DND-41 (cell line): ENCODE results near the gene SIRPA.

ENCODE experiments used
- ATAC-seq: fragments of 200-7000 bp; cut with Tn5 transposase; 3 replicates; pipeline ENCODE4 v1.9.1; 2021; ENCODE audit warnings: low read depth; ENCODE audit not compliant: insufficient read depth
- DNase-seq: peaks from one replicate; pipeline ENCODE4 v3.0.0-alpha.2; 2020
- H2AFZ ChIP-seq: 2 replicates; pipeline ENCODE4 v1.6.0; 2012; ENCODE audit warnings: low read depth, low read length
- H3K27ac ChIP-seq: 2 replicates; pipeline ENCODE4 v1.5.1; 2012; ENCODE audit warnings: low read length, inconsistent platforms
- H3K27me3 ChIP-seq: fragments of 200-600 bp; sonication (generic); 2 replicates; pipeline ENCODE4 v1.6.0; 2012; ENCODE audit warnings: low read length, mild to moderate bottlenecking, inconsistent platforms; ENCODE audit not compliant: insufficient read depth, poor library complexity
- H3K36me3 ChIP-seq: 2 replicates; pipeline ENCODE4 v1.5.1; 2012; ENCODE audit warnings: low read length, inconsistent platforms; ENCODE audit not compliant: insufficient read depth
- H3K4me1 ChIP-seq: 2 replicates; pipeline ENCODE4 v1.5.1; 2012; ENCODE audit warnings: mild to moderate bottlenecking, low read length; ENCODE audit not compliant: insufficient read depth
- H3K4me2 ChIP-seq: 2 replicates; pipeline ENCODE4 v1.6.0; 2012; ENCODE audit warnings: mild to moderate bottlenecking, moderate library complexity, low read length, inconsistent platforms; ENCODE audit not compliant: insufficient read depth
- H3K4me3 ChIP-seq, 2 experiments: fragments of 200-600 bp in 1 of 2; shearing (Covaris generic) in 1 of 2; 2 replicates each; pipeline ENCODE4 v1.5.1; 2012 to 2016; ENCODE audit warnings: inconsistent platforms in 2 of 2, low read length in 2 of 2, mild to moderate bottlenecking in 2 of 2, low read depth in 1 of 2, moderate library complexity in 1 of 2
- H3K79me2 ChIP-seq: 2 replicates; pipeline ENCODE4 v1.6.0; 2012; ENCODE audit warnings: low read length, inconsistent platforms; ENCODE audit not compliant: insufficient read depth
- H3K9ac ChIP-seq: 2 replicates; pipeline ENCODE4 v1.6.0; 2012; ENCODE audit warnings: low read depth, mild to moderate bottlenecking, inconsistent platforms, low read length, moderate library complexity
- H3K9me3 ChIP-seq: 2 replicates; pipeline ENCODE4 v1.5.1; 2012; ENCODE audit warnings: low read length, moderate library complexity, mild to moderate bottlenecking, inconsistent platforms; ENCODE audit not compliant: insufficient read depth, severe bottlenecking
- H4K20me1 ChIP-seq: 2 replicates; pipeline ENCODE4 v1.6.0; 2012; ENCODE audit warnings: low read length; ENCODE audit not compliant: insufficient read depth
- EZH2 ChIP-seq: IDR thresholded peaks from 3 replicates; pipeline ENCODE4 v1.6.1; 2012; ENCODE audit warnings: borderline replicate concordance, low read depth, mild to moderate bottlenecking, moderate library complexity, low read length, inconsistent platforms; ENCODE audit not compliant: severe bottlenecking
- TF ChIP-seq, protein P1 (sequence below): IDR thresholded peaks from 2 replicates; pipeline ENCODE4 v1.5.1; 2012; ENCODE audit warnings: borderline replicate concordance, low read length, moderate library complexity, mild to moderate bottlenecking; ENCODE audit not compliant: poor library complexity, severe bottlenecking; ENCODE audit errors: extremely low read depth

The SIRPA gene

DNA sequence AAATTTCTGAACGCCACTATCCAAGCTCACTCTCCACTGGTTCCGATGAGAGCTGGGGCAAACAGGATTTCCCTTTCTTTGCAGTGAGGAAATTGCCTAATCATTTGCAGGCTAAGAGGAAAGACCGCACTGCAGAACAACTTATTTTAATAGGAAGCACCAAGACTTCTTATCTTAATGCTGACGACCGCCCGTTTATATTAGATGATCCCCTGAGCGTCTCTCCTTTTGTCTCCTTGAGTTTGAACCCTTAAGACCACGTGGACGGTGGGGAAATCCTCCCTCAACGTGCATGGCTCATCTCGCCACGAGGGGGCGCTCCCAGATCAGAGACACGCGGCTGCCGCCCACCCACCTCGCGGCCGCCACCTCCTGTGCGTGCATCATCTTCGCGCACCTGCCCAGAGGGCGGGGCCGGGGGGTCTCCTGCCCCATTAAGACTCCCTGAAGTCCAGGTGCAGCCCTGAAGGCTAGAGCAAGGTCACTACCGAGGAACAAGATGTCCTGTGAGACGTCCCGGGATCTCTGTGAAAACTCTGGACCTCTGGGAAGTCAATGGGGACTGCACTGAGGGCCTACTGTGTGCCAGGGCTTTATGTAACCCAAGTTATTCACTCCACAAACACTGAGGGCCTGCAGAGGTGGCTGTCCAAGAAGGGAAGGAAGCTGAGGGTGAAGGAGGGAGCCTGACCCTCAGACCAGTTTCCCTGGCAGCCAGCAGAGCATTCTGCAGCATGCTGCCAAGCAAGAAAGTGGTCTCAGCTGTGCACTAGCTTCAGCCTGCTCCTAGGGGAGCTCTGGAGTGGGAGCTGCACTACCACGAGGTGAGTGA is 70.5 kb downstream of the SIRPA start:
- ATAC-seq: peak; percentile 97
- peak overlapping the region; percentile 37; the same call in 1 of the 2 replicates for H2AFZ ChIP-seq
- peaks cover 6% of the 10 kb centered on the region; the same call in 1 of the 2 replicates for H3K4me1 ChIP-seq
- H3K79me2 ChIP-seq: no peaks in the 10 kb centered on the region
- DNase-seq: peak; percentile 81
- H3K36me3 ChIP-seq: no peaks in the 10 kb centered on the region
- no peak overlapping the region for H3K27ac ChIP-seq
- no peaks in the 10 kb centered on the region for H3K9me3 ChIP-seq
- H3K9ac ChIP-seq: no peak overlapping the region
- peaks cover 10% of the 10 kb centered on the region for H4K20me1 ChIP-seq
- H3K27me3 ChIP-seq: peaks cover 23% of the 10 kb centered on the region
- no peak overlapping the region for H3K4me2 ChIP-seq
- H3K4me3 ChIP-seq: no peak overlapping the region
- TF ChIP-seq, protein P1, sequence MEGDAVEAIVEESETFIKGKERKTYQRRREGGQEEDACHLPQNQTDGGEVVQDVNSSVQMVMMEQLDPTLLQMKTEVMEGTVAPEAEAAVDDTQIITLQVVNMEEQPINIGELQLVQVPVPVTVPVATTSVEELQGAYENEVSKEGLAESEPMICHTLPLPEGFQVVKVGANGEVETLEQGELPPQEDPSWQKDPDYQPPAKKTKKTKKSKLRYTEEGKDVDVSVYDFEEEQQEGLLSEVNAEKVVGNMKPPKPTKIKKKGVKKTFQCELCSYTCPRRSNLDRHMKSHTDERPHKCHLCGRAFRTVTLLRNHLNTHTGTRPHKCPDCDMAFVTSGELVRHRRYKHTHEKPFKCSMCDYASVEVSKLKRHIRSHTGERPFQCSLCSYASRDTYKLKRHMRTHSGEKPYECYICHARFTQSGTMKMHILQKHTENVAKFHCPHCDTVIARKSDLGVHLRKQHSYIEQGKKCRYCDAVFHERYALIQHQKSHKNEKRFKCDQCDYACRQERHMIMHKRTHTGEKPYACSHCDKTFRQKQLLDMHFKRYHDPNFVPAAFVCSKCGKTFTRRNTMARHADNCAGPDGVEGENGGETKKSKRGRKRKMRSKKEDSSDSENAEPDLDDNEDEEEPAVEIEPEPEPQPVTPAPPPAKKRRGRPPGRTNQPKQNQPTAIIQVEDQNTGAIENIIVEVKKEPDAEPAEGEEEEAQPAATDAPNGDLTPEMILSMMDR: peak; percentile 98
- peak; percentile 59 for TF ChIP-seq EZH2

DNA sequence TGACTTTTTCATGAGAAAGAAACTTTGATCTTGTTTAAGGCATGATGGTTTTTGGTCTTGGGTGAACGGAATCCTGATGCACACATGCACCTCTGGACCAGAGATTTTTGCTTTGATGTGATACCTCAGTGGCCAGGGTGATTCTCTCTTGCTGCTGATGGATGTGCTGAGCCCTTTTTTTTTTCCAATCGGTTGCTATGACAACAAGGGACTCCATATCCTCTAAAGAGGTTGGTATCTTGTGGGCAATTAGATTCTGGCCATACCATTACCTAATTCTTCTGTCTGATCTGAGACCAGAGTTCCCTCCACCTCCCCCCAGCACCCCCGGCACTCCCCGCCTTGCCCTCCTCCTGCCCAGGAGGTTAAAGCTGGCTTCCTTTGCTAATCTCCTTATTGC is 73.8 kb downstream of the SIRPA start:
- no peak for DNase-seq
- Histone ChIP-seq H3K36me3 (no peaks in the 10 kb centered on the region), H3K9me3 (no peaks in the 10 kb centered on the region), H3K9ac (no peak overlapping the region), H3K27me3 (peaks cover 34% of the 10 kb centered on the region), H4K20me1 (peaks cover 10% of the 10 kb centered on the region), H3K79me2 (no peaks in the 10 kb centered on the region), H3K4me2 (no peak overlapping the region), H3K27ac (no peak overlapping the region), H3K4me1 (peaks cover 6% of the 10 kb centered on the region; the same call in 1 of the 2 replicates), H2AFZ (no peak overlapping the region), H3K4me3 (no peak overlapping the region)
- no peak for ATAC-seq
- TF ChIP-seq EZH2: no peak
- TF ChIP-seq, protein P1: no peak

DNA sequence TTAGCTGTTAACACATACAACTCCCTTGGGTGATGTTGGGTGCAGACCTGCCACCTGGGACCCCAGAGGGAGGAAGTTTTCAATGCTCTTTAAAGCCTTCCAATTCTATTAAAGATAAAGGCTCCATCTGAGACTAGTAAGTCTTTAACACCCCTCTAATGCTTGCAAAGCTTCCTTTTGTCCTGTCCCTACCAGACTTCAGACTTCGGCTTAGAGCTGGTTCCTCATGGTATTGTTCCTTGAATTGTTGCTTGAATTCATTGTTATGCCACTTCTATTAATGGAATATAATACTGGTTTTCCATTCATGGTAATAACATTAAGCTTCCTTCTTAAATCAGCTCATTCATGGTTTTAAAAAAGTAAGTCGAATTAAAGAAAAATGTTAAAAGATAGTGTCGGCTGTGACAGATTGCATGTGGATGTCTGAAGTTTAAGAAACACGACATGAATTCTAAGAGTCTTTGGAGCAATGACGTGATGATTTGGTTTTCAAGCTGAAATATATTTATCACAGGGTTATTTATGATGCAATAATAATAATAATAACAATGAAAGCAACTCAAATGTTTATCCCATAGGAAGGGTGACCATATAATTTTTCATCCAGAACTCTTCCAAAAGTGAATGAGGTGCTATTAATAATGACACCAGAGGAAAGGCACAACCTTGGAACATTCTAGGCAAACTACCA is 76.8 kb downstream of the SIRPA start:
- ATAC-seq: no peak

More for the DNA sequence above, 76.8 kb downstream of the SIRPA start:
- DNase-seq: no peak
- Histone ChIP-seq H3K4me3 (no peak overlapping the region), H3K79me2 (no peaks in the 10 kb centered on the region), H3K27me3 (peaks cover 28% of the 10 kb centered on the region), H3K27ac (no peak overlapping the region), H2AFZ (no peak overlapping the region), H3K4me1 (no peaks in the 10 kb centered on the region), H3K4me2 (no peak overlapping the region), H3K9ac (no peak overlapping the region), H3K9me3 (no peaks in the 10 kb centered on the region), H4K20me1 (0 out of 2 replicates have a peak, but pooled peaks cover 3% of the 10 kb centered on the region), H3K36me3 (no peaks in the 10 kb centered on the region)
- TF ChIP-seq, protein P1: no peak
- no peak for TF ChIP-seq EZH2
